ENCODE data around the gene JAZF1.

JAZF1 gene

DNA sequence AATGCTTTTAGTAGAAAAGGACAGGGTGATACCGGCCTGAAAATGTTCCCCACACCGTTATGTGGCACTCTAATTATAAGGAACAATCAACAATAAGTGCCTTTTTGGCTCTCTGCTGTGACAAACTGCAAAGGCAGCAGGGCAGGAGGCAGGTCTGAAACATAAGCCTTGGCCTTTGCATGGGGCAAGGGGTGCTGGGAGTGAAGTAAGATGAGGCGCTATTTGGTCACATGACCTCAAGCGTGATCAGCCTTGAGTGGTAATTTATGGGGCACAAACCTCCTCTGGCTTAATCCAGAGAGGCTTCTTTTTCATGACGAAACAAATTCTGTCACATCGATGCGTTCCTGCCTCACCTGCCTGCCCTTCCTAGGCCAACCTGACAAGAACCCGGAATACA is 237.9 kb downstream of the JAZF1 start:
- Histone ChIP-seq H3K9me3 (replicated peaks; ENCODE audit: insufficient read depth, low read length) (no peaks in the 10 kb centered on the region), H3F3A (ENCODE audit: insufficient read depth, low read length) (no peaks in the 10 kb centered on the region), H3K27ac (ENCODE audit: low read length) (no peak overlapping the region), H2AFZ (ENCODE audit: low read length) (no peak overlapping the region), H3K27me3 (replicated peaks; ENCODE audit: insufficient read depth, low read length) (no peaks in the 10 kb centered on the region), H3K36me3 (replicated peaks; ENCODE audit: insufficient read depth, low read length) (no peaks in the 10 kb centered on the region), H3K4me2 (ENCODE audit: low read depth, low read length) (no peak overlapping the region), H3K4me1 (ENCODE audit: low read length) (no peaks in the 10 kb centered on the region), H3K4me3 (ENCODE audit: low read length) (no peak overlapping the region), H4K20me1 (ENCODE audit: insufficient read depth, low read length) (no peaks in the 10 kb centered on the region), H3K9me2 (replicated peaks; ENCODE audit: insufficient read depth, low read length) (no peaks in the 10 kb centered on the region), H3K79me2 (ENCODE audit: low read length) (no peaks in the 10 kb centered on the region), H3K9ac (ENCODE audit: low read length) (no peak overlapping the region)
- TF ChIP-seq CTCF (IDR thresholded peaks at IDR 0.05; ENCODE audit: low read length) (no peak), EZH2phosphoT487 (IDR thresholded peaks at IDR 0.05; ENCODE audit: low read length) (no peak), EZH2 (optimal IDR thresholded peaks at IDR 0.05; ENCODE audit: low read depth, low read length) (no peak)
- DNase-seq: no peak

- H2AFZ ChIP-seq (ENCODE audit: low read length): no peak overlapping the region
- no peaks in the 10 kb centered on the region for H3K36me3 ChIP-seq (replicated peaks; ENCODE audit: insufficient read depth, low read length)
- H3K4me2 ChIP-seq (ENCODE audit: low read depth, low read length): no peak overlapping the region
- TF ChIP-seq EZH2 (optimal IDR thresholded peaks at IDR 0.05; ENCODE audit: low read depth, low read length) (no peak), EZH2phosphoT487 (IDR thresholded peaks at IDR 0.05; ENCODE audit: low read length) (no peak), CTCF (IDR thresholded peaks at IDR 0.05; ENCODE audit: low read length) (no peak)
- no peak overlapping the region for H3K9ac ChIP-seq (ENCODE audit: low read length)
- no peaks in the 10 kb centered on the region for H4K20me1 ChIP-seq (ENCODE audit: insufficient read depth, low read length)
- H3K4me3 ChIP-seq (ENCODE audit: low read length): no peak overlapping the region
- no peaks in the 10 kb centered on the region for H3F3A ChIP-seq (ENCODE audit: insufficient read depth, low read length)
- H3K9me2 ChIP-seq (replicated peaks; ENCODE audit: insufficient read depth, low read length): no peaks in the 10 kb centered on the region
- DNase-seq: no peak
- no peaks in the 10 kb centered on the region for H3K79me2 ChIP-seq (ENCODE audit: low read length)
- H3K9me3 ChIP-seq (replicated peaks; ENCODE audit: insufficient read depth, low read length): no peaks in the 10 kb centered on the region
- no peaks in the 10 kb centered on the region for H3K27me3 ChIP-seq (replicated peaks; ENCODE audit: insufficient read depth, low read length)
- no peak overlapping the region for H3K27ac ChIP-seq (ENCODE audit: low read length)
- no peaks in the 10 kb centered on the region for H3K4me1 ChIP-seq (ENCODE audit: low read length)
Observed at GRCh38 chr7:27941522-27941921, 239.1 kb downstream of the JAZF1 start.

DNA sequence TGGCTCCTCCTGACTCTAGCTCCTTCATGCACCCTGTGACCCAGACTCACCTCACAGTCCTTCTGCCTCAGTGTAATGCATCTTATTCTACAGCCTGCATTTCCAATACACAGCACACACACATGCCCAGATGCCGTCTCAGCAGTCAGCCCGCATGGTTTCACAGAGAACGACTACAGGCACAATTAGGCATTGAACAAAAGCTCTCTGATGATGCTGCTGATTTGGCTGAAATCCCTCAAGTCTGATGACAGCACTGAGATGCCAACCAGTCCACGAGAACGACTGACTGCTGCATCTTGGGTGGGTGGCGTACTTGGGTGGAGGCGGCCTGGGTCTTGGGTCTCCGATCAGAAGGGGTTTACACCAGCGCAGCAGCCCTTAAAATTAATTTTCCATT is 240.3 kb downstream of the JAZF1 start:
- Histone ChIP-seq H3K4me1 (ENCODE audit: low read length) (no peaks in the 10 kb centered on the region), H3F3A (ENCODE audit: insufficient read depth, low read length) (no peaks in the 10 kb centered on the region), H3K79me2 (ENCODE audit: low read length) (no peaks in the 10 kb centered on the region), H3K9me3 (replicated peaks; ENCODE audit: insufficient read depth, low read length) (no peaks in the 10 kb centered on the region), H3K27ac (ENCODE audit: low read length) (no peak overlapping the region), H3K4me2 (ENCODE audit: low read depth, low read length) (no peak overlapping the region), H4K20me1 (ENCODE audit: insufficient read depth, low read length) (no peaks in the 10 kb centered on the region), H3K4me3 (ENCODE audit: low read length) (no peak overlapping the region), H3K36me3 (replicated peaks; ENCODE audit: insufficient read depth, low read length) (no peaks in the 10 kb centered on the region), H3K9me2 (replicated peaks; ENCODE audit: insufficient read depth, low read length) (no peaks in the 10 kb centered on the region), H3K27me3 (replicated peaks; ENCODE audit: insufficient read depth, low read length) (no peaks in the 10 kb centered on the region), H2AFZ (ENCODE audit: low read length) (no peak overlapping the region), H3K9ac (ENCODE audit: low read length) (no peak overlapping the region)
- TF ChIP-seq EZH2phosphoT487 (IDR thresholded peaks at IDR 0.05; ENCODE audit: low read length) (no peak), CTCF (IDR thresholded peaks at IDR 0.05; ENCODE audit: low read length) (no peak), EZH2 (optimal IDR thresholded peaks at IDR 0.05; ENCODE audit: low read depth, low read length) (no peak)
- DNase-seq: no peak

Data from MM.1S (cell line).